MV-4-11 (cell line): ENCODE data around the gene MBTD1.
"Not testable (repeated sequence)": the region's sequence is repeated elsewhere in the genome, so short reads cannot be mapped to it uniquely, and the experiment has no call there.

Experiments
- DNase-seq: peaks from one replicate; lab custom pipeline; 2025; lab: John Stamatoyannopoulos, UW

The MBTD1 gene

GRCh38 chr17:51259564-51260236, at the start of gene MBTD1:
TSS of gene MBTD1 (minus strand) at chr17:51260049. CDS start at chr17:51225161, 34,888 bp downstream.
- DNase-seq, result peak; percentile 98

GRCh38 chr17:51305182-51305581, 45.3 kb upstream of the MBTD1 start:
- no peak for DNase-seq

GRCh38 chr17:51299859-51300258, 40.0 kb upstream of the MBTD1 start:
- no peak for DNase-seq

- peak; percentile 47 for DNase-seq
These were observed 38.9 kb upstream of the MBTD1 start for GRCh38 chr17:51298508-51299371.

GRCh38 chr17:51294338-51294737, 34.5 kb upstream of the MBTD1 start:
- DNase-seq, result not testable (repeated sequence)

GRCh38 chr17:51289696-51290111, 29.9 kb upstream of the MBTD1 start:
- DNase-seq, result no peak

- DNase-seq, result no peak
These were observed 27.6 kb upstream of the MBTD1 start for GRCh38 chr17:51287412-51287811.

- no peak for DNase-seq
These were observed 19.3 kb upstream of the MBTD1 start for GRCh38 chr17:51279183-51279582.

- peak; percentile 56 for DNase-seq
These were observed 15.5 kb upstream of the MBTD1 start for GRCh38 chr17:51275381-51275780.

GRCh38 chr17:51272812-51273211, 13.0 kb upstream of the MBTD1 start:
- no peak for DNase-seq

GRCh38 chr17:51270636-51271035, 10.8 kb upstream of the MBTD1 start:
- DNase-seq, result peak; percentile 57

GRCh38 chr17:51269991-51270390, 10.1 kb upstream of the MBTD1 start:
- no peak for DNase-seq

- DNase-seq, result not testable (repeated sequence)
These were observed 4.6 kb upstream of the MBTD1 start for GRCh38 chr17:51264466-51264865.

- DNase-seq, result no peak
These were observed 3.2 kb upstream of the MBTD1 start for GRCh38 chr17:51263006-51263405.

- peak; percentile 33 for DNase-seq
These were observed 1.4 kb upstream of the MBTD1 start for GRCh38 chr17:51261024-51261963.

- peak; percentile 98 for DNase-seq
These were observed 581 bp upstream of the MBTD1 start, which contains the start of gene UTP18 for GRCh38 chr17:51260237-51261023. TSS of gene UTP18 (plus strand) at chr17:51260546. CDS start at chr17:51260585, 39 bp downstream.

GRCh38 chr17:51258756-51259563, 889 bp downstream of the MBTD1 start:
- DNase-seq, result peak; percentile 81

- no peak for DNase-seq
These were observed 2.4 kb downstream of the MBTD1 start for GRCh38 chr17:51257150-51258081.

GRCh38 chr17:51256101-51256500, 3.7 kb downstream of the MBTD1 start:
- no peak for DNase-seq
